RWPE2 (cell line): Measurements from ENCODE around the gene CACNA1D.

Experiments
- ATAC-seq: fragments of 200-7000 bp; cut with Tn5 transposase; 3 replicates; pipeline ENCODE4 v1.9.1; 2021; ENCODE audit warnings: low read depth
- DNase-seq: peaks from one replicate; pipeline ENCODE4 v3.0.0-alpha.2; 2020; ENCODE audit warnings: low spot score
- H3K27ac ChIP-seq: fragments of 450-650 bp; 2 replicates; pipeline ENCODE4 v1.5.1; 2017; ENCODE audit warnings: mild to moderate bottlenecking; ENCODE audit not compliant: poor library complexity, severe bottlenecking
- H3K27me3 ChIP-seq: fragments of 250-450 bp; sonication (Bioruptor Pico); 2 replicates; pipeline ENCODE4 v1.5.1; 2021; ENCODE audit warnings: mild to moderate bottlenecking, moderate library complexity; ENCODE audit not compliant: insufficient read depth, poor library complexity, severe bottlenecking
- H3K36me3 ChIP-seq: fragments of 250-450 bp; sonication (Bioruptor Pico); 2 replicates; pipeline ENCODE4 v1.5.1; 2020; ENCODE audit warnings: low read depth, mild to moderate bottlenecking, moderate library complexity
- H3K4me1 ChIP-seq: fragments of 250-450 bp; sonication (Bioruptor Pico); 2 replicates; pipeline ENCODE4 v1.5.1; 2021; ENCODE audit warnings: mild to moderate bottlenecking, moderate library complexity; ENCODE audit not compliant: insufficient read depth, poor library complexity, severe bottlenecking
- H3K4me3 ChIP-seq: fragments of 250-450 bp; sonication (Bioruptor Pico); 2 replicates; pipeline ENCODE4 v1.5.1; 2021; ENCODE audit warnings: mild to moderate bottlenecking, moderate library complexity; ENCODE audit not compliant: severe bottlenecking
- H3K9me3 ChIP-seq: fragments of 250-450 bp; sonication (Bioruptor Pico); 2 replicates; pipeline ENCODE4 v1.5.1; 2021; ENCODE audit warnings: mild to moderate bottlenecking, moderate library complexity; ENCODE audit not compliant: severe bottlenecking
- CTCF ChIP-seq: fragments of 450-650 bp; IDR thresholded peaks from one replicate; pipeline ENCODE4 v1.5.1; 2017; ENCODE audit warnings: mild to moderate bottlenecking, moderate library complexity; ENCODE audit not compliant: poor library complexity, severe bottlenecking

The CACNA1D gene

GRCh38 chr3:53842436-53843194, 348.2 kb downstream of the CACNA1D start:
- TF ChIP-seq CTCF: no peak
- H3K27me3 ChIP-seq: peaks cover 8% of the 10 kb centered on the region
- no peaks in the 10 kb centered on the region for H3K4me1 ChIP-seq
- no peak for DNase-seq
- ATAC-seq: no peak
- H3K9me3 ChIP-seq: no peaks in the 10 kb centered on the region
- no peak overlapping the region for H3K4me3 ChIP-seq
- H3K27ac ChIP-seq: no peak overlapping the region
- no peaks in the 10 kb centered on the region for H3K36me3 ChIP-seq

DNA sequence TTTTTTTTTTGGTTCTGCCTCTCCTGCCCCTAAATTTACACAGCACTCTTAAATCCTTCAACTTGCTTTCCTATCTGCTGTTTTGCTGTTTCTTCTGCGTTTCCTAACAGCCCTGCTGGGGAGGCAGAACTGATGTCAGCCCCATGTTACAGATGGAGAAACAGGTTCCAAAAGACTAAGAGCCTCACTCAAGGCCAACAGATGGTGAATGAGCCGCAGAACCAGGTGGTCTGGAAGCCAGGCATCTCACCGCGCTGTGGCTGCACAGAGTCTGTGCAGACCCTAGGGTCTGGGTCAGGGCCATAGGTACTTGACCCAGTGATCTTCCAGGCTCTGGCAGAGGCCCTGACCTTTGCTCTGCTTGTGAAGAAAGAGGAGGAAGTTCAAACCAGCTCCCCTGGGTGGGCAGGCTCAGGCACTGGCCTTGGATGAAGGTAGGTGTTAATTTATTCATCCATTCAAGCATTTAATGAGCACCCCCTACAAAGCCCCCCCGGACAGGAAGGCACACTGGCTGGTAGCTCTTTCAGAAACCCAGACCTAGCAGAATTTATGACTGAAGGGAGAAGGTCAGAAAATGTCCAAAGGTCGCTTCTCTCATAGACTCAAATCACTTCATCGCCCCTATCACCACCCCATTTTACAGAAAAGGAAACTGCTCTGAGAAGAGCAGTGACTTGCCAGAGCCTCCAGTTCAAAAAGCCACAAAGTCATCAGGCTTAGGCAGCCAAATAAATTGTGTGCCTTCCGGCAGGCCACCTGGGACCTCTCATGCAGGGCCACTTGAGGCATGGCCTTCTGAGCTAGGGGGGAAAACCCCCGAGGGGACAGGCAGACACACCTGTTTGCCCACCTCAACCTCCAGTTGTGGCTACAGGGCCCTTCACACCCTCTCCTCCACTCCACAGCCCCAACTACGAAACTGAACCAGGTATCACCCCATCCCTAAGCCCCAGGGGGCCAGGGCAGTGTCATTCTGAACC, 349.1 kb downstream of the CACNA1D start:
- DNase-seq: no peak
- Histone ChIP-seq H3K36me3 (no peaks in the 10 kb centered on the region), H3K27ac (no peak overlapping the region), H3K9me3 (no peaks in the 10 kb centered on the region), H3K27me3 (peaks cover 10% of the 10 kb centered on the region), H3K4me3 (no peak overlapping the region), H3K4me1 (no peaks in the 10 kb centered on the region)
- no peak for TF ChIP-seq CTCF
- ATAC-seq: no peak

DNA sequence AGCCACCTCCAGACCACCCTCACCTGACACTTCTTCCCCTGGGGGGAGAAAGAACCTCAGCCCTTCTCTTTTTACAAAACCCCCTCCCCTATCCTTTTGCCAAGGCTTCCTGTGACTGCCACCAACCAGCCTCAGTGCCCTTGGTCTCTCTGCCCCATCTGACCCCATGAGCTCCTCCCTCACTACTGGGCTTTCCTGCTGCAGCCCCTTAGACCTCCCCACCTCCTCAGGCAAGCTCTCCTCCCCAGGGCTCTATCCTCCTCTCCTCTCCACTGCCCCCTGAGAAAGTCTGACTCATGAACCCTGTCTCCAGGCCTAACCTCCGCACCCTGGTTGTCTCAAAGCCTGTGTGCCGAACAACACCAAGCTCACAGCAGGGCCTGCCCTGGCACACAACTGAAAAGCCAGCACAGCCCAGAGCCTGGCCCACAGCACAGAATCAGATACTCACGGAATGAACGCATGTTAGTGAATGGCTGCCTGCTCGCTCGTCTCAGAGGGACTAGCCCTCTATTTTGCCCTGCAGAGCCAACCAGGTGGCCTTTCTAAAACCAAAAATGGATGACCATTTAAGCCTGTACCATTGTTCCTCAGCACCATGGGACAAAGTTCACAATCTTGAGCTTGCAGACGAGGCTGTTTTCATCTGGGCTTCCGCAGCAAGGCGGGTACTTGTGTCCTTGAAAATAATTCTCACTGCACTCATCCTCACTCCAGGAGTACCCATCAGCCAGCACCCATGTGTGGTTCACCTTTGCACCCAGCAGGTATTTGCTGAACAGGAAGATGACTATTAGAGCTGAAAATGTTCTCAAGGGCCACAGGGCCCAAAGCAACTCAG, 350.1 kb downstream of the CACNA1D start:
- no peak for ATAC-seq
- Histone ChIP-seq H3K9me3 (no peaks in the 10 kb centered on the region), H3K27ac (no peak overlapping the region), H3K4me3 (no peak overlapping the region), H3K36me3 (no peaks in the 10 kb centered on the region), H3K4me1 (no peaks in the 10 kb centered on the region), H3K27me3 (peaks cover 10% of the 10 kb centered on the region)
- TF ChIP-seq CTCF: no peak
- no peak for DNase-seq

- Histone ChIP-seq H3K27ac (no peak overlapping the region), H3K4me1 (no peaks in the 10 kb centered on the region), H3K9me3 (no peaks in the 10 kb centered on the region), H3K36me3 (no peaks in the 10 kb centered on the region), H3K27me3 (peaks cover 10% of the 10 kb centered on the region), H3K4me3 (peak overlapping the region; percentile 46)
- DNase-seq (no peak), ATAC-seq (peak; percentile 59)
- TF ChIP-seq CTCF: peak; percentile 32
These were observed 350.9 kb downstream of the CACNA1D start for GRCh38 chr3:53845103-53845880.
